Middle frontal gyrus (tissue), 1 donor: Measurements from ENCODE around the gene NADK2.
"Not testable (repeated sequence)": the region's sequence is repeated elsewhere in the genome, so short reads cannot be mapped to it uniquely, and the experiment has no call there.

ENCODE experiments used
- DNase-seq: peaks from one replicate; pipeline ENCODE4 v3.0.0-alpha.2; 2015; ENCODE audit warnings: low spot score; ENCODE audit errors: extremely low spot score

The NADK2 gene, protein sequence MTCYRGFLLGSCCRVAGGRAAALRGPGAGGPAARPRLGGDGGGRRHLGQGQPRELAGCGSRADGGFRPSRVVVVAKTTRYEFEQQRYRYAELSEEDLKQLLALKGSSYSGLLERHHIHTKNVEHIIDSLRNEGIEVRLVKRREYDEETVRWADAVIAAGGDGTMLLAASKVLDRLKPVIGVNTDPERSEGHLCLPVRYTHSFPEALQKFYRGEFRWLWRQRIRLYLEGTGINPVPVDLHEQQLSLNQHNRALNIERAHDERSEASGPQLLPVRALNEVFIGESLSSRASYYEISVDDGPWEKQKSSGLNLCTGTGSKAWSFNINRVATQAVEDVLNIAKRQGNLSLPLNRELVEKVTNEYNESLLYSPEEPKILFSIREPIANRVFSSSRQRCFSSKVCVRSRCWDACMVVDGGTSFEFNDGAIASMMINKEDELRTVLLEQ

DNA sequence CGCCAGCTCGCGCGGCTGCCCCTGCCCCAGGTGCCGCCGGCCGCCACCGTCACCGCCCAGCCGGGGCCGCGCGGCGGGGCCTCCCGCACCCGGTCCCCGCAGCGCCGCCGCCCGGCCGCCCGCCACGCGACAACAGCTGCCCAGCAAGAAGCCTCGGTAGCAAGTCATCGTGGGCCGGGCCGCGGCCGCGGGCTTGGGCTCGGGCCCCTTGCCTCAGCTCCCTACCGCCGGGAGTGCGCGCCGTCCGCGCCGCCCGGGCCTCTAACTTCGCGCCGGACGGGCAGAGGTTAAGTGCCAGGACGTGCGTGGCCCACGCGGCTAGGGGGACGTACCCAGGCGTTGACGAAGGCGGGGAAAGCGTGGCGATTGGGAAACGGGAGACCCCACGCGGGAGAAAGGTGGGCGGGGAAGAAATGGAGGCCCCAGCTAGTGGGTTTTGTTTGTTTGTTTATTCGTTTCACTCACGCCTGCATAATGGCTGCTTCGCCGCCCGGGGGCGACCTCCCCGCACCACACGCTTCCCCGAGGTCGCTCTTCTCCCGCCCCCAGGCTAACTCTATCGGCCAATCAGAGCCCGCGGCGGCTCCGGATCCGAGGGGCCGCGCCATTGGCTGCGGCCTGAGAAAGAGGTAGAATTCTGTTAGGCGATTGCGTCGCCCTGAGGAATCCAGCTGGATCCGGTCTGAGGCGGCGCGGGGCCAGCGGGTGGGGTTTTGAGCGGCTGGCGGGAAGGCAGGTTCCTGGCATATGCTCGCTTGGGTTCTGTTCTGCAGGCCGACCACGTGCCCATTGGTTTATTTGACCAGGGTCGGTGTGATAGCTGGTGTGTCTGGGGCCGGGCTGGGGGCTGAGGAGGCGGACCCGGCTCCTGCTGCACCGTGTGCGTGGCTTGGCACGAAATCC, at the start of gene NADK2:
Gene NADK2 (minus strand): TSS at position 295 of the 903 bp plus-strand sequence. CDS start 127 bp downstream, at position 168.
- DNase-seq: peak; percentile 95

- no peak for DNase-seq
Observed at GRCh38 chr5:36285837-36286615, 44.3 kb upstream of the NADK2 start.

GRCh38 chr5:36283775-36284174, 42.0 kb upstream of the NADK2 start:
- DNase-seq: not testable (repeated sequence)

DNA sequence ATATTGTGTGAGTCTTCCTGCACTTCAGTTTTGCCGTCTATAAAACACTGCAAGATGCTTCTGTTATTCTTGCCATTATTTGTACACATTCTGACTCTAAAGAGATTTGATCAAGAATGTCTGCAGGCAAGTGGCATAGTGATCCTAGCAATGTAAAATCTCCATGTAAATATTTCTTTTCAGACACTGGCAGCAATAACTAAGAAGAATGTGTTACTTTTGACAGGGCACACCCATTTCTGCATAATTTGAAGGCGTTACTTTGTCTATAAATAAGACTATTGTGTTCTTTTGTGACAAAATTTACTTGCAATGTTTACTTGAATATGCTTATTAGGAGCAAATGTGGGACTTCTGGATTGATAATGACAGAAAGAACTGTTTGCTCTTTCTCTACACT, 39.9 kb upstream of the NADK2 start:
- DNase-seq: no peak

DNA sequence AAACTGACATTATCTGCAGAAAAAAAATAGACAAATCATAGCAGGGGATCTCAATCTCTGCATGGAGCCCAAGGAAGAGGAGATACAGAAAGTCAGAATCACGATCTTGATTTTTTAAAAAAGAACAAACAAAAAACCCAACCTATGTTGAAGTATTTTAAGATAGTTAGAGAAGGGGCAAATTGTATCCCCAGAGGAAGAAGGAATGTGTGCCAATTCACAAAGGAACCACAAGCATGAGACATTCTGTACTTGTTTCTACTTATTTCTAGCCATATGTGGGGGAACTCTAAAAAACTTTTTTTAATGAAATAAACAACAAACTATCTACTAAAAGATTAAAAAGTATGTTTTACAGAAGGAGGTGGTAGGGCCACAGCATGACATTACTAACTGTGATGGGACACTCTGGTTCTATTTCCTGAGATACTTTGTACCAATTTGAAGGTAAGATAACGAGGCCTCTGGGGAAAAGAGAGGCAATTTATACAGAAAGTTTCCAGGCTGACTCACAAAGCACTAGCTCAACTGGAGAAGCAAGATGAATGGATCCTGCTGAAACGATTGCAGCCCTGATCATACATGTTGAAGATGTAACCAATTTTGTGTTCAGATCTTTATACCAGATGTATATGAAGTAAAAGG, 37.5 kb upstream of the NADK2 start:
- DNase-seq: no peak

DNA sequence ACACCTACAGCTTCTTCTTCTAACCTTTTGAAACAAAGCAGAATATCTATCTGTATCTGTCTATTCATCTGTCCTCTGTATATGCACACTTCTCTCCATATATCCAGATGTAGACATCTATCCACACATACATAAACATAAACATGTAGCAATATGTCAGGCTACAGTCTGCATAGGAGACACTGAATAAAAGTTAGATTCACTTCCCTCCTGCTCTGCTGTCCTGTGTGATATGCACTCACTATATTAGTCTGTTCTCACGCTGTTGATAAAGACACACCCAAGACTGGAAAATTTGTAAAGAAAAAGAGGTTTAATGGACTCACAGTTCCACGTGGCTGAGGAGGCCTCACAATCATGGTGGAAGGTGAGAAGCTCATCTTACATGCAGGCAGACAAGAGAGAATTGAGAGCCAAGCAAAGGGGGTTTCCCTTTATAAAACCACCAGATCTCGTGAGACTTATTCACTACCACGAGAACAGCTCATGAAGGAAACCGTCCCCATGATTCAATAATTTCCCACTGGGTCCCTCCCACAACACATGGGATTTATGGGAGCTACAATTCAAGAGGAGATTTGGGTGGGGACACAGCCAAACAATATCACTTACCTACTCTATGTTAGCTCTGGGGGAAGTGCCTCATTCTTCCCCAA, 35.9 kb upstream of the NADK2 start:
- no peak for DNase-seq

GRCh38 chr5:36276864-36277263, 35.1 kb upstream of the NADK2 start:
- DNase-seq: no peak

GRCh38 chr5:36273809-36274526, 32.2 kb upstream of the NADK2 start:
- no peak for DNase-seq

DNA sequence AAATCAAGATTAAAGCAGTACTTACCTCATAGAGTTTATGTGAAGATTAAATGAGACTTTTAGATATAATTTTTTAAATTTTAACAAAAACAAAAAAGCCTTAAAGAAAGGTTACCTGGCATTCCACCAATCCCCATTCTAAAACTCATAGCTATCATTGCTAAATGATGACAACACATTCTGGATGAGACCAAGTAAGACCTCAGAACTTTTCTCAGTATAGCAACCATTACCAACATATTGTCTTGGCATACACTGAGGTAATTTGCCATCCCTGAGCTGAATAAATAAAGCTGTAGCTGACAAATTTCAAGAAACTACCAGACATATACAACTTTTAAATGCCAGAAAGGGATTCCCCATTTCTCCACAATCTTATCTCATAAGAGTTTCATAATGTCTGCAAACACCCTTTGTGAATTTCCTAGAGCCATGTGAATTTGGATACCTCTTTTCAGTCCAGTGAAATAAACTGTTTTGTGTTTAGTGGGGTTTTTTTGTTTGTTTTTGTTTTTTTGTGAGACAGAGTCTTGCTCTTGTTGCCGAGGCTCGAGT, 30.5 kb upstream of the NADK2 start:
- DNase-seq: no peak

- no peak for DNase-seq
Observed at GRCh38 chr5:36270876-36271575, 29.3 kb upstream of the NADK2 start.

DNA sequence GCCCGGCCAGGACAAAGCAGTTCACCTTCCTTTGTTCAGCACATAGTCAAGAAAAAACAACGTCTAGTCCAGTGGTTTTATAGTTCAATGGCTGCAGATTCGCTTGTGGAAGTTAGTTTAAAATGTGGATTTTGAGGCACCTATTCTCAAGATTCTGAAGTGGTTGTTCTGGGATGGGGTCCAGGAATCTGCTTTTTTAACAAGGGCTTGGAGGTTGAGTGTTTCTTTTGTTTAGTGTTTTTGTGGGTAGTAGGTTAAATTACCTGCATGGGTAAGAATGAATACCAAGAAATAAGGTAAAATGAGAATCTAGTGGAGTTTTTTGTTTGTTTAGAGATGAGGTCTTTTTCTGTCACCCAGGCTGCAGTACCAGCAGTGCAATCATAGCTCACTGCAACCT, 28.4 kb upstream of the NADK2 start:
- no peak for DNase-seq

DNA sequence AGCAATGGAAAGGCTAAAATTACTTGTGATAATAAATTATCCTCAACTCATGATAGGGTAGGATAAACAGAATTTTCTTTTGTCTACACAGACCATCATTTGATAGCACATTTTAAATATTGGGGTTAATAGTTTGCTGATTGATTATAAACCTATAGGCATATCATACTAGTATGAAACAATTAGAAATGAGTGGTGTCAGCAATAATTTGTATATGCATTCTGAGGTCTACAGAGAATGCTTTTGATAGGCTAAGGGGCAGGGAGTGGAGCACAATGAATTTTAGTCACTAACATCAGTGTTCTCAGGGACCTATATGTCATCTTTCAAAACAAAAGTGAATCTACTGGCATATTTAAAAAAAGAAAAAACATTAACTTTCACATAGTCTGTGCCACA, 27.8 kb upstream of the NADK2 start:
- DNase-seq: no peak

GRCh38 chr5:36267905-36268304, 26.2 kb upstream of the NADK2 start:
- no peak for DNase-seq

- no peak for DNase-seq
Observed at GRCh38 chr5:36264202-36264760, 22.6 kb upstream of the NADK2 start.

DNA sequence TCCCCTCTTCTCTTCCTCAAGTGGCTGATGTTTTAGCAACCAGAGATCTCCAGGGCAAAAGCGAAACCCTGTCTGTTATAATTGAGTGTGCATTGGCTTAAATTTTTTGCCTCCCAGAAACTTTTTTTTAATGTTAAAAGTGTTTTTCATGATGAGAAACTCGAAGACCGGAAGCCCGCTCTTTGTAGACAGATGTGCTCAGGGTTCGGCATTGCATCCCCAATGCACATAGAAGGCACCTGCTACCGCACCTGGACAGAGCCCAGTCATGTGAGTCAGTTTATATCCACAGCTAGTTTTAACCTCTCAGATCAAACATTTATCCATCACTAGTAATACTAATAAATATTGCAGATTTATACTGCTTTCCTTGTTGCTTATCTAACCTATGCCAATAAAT, 19.5 kb upstream of the NADK2 start:
- no peak for DNase-seq

DNA sequence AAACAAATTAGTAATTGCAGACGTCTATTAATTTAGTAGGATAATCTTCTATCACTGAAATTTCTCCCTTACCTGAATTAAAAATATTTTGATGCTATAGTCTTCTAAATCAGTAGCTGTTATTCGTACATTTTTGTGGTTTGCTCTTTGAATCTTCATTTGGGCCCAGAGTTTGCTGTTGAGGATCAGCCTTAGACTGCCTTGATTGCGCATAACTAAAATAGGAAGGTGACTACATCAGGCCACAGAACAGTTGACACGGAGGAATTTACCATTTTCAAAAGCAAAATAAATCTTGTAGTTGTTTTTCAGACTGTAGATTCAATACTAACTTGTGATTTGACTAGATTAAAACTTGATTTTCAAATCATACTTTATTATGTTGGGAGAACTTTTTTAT, 11.8 kb upstream of the NADK2 start:
- no peak for DNase-seq

GRCh38 chr5:36252722-36253365, 11.1 kb upstream of the NADK2 start:
- no peak for DNase-seq

DNA sequence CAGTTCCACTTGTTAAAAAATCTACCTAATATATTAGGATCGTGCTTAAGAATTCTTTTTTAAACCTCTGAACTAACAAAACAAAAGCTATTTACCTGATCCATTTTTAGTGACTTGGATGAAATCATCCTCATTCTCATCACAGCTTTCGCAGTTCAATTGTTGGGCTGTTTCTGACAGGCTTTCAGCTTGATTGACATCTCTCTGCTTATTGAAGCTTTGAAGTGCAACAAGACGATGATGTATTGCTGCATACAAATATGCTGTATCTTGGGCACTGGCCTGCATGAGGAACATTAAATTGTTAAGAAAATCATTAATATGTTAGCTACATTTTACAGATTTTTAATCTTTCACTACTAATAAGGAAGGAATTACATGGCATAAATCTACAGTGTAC, 9.5 kb upstream of the NADK2 start:
- no peak for DNase-seq
